ENCODE measurements around the gene LRRC17. TPM values are rescaled to one million over a fixed set of nuclear protein-coding genes. Genes with fewer than 3 reads are reported as not detected.

Gene LRRC17
- polyA plus RNA-seq, 1 donor from 2014 or later = 6.7 TPM

DNA sequence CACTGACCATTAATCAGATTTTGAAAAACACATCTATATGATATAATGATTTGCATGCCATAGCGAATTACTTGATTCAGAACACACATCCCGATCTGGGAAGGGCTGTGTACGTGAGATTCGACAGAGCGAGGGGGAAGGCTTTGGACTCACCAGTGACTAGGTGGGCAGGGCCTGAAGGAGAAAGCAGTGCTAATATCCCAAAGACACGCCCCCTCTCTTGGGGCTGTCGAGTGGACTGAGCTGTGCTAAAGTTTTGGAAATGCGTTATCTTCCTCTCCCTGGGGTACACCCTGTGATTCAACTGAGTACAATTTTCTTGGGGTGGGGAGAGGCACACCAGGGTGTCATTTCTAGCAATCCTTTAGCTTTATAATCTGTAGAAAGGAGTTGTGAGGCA, 1.8 kb downstream of the LRRC17 start:
- Histone ChIP-seq H3K9ac (ENCODE audit: low read length) (no peak overlapping the region), H3K36me3 (ENCODE audit: insufficient read depth, low read length) (no peaks in the 10 kb centered on the region), H3K79me2 (replicated peaks; ENCODE audit: insufficient read depth, low read length) (no peaks in the 10 kb centered on the region), H3K9me3 (ENCODE audit: low read length) (no peaks in the 10 kb centered on the region), H3K4me3 (ENCODE audit: low read length) (no peak overlapping the region), H3F3A (ENCODE audit: insufficient read depth, low read length, poor library complexity, severe bottlenecking) (no peaks in the 10 kb centered on the region), H2AFZ (ENCODE audit: low read depth, low read length) (no peak overlapping the region), H3K27me3 (ENCODE audit: insufficient read depth, low read depth, low read length) (no peaks in the 10 kb centered on the region), H3K9me2 (ENCODE audit: insufficient read depth, low read length) (no peaks in the 10 kb centered on the region), H3K4me2 (ENCODE audit: low read length) (no peak overlapping the region), H3K27ac (ENCODE audit: low read length) (no peak overlapping the region), H4K20me1 (ENCODE audit: insufficient read depth) (no peaks in the 10 kb centered on the region)
- TF ChIP-seq TAF1 (IDR thresholded peaks at IDR 0.05; ENCODE audit: low read depth) (no peak), EZH2 (IDR thresholded peaks at IDR 0.05; ENCODE audit: borderline replicate concordance, insufficient read depth, low read length, poor library complexity, severe bottlenecking) (no peak), POLR2AphosphoS5 (IDR thresholded peaks at IDR 0.05) (no peak)
- TF ChIP-seq, protein P1, sequence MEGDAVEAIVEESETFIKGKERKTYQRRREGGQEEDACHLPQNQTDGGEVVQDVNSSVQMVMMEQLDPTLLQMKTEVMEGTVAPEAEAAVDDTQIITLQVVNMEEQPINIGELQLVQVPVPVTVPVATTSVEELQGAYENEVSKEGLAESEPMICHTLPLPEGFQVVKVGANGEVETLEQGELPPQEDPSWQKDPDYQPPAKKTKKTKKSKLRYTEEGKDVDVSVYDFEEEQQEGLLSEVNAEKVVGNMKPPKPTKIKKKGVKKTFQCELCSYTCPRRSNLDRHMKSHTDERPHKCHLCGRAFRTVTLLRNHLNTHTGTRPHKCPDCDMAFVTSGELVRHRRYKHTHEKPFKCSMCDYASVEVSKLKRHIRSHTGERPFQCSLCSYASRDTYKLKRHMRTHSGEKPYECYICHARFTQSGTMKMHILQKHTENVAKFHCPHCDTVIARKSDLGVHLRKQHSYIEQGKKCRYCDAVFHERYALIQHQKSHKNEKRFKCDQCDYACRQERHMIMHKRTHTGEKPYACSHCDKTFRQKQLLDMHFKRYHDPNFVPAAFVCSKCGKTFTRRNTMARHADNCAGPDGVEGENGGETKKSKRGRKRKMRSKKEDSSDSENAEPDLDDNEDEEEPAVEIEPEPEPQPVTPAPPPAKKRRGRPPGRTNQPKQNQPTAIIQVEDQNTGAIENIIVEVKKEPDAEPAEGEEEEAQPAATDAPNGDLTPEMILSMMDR (IDR thresholded peaks at IDR 0.05; ENCODE audit: poor library complexity, severe bottlenecking) = no peak

DNA sequence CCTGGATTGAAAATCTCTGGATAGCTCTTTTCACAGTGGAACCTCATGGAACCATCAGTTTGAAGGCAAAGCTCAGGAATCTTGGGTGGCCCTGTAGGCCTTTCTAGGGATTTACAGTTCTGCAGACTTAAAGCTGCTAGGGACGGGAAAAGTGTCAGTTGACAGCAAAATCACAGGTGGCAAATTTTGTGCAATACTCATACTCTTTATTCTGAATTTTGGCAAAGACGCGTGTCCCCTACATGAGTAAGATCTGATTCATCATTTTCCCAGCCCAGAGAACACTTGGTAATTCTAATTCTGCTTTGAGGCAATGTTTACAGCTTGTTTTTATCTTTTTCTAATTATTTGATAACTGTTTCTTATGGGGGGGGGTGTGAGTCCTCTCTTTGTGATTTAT, 3.6 kb downstream of the LRRC17 start:
- H3K27ac ChIP-seq (ENCODE audit: low read length) = no peak overlapping the region
- no peaks in the 10 kb centered on the region for H3K9me2 ChIP-seq (ENCODE audit: insufficient read depth, low read length)
- H3K4me2 ChIP-seq (ENCODE audit: low read length) = no peak overlapping the region
- no peaks in the 10 kb centered on the region for H4K20me1 ChIP-seq (ENCODE audit: insufficient read depth)
- no peaks in the 10 kb centered on the region for H3K9me3 ChIP-seq (ENCODE audit: low read length)
- no peaks in the 10 kb centered on the region for H3K79me2 ChIP-seq (replicated peaks; ENCODE audit: insufficient read depth, low read length)
- H3K36me3 ChIP-seq (ENCODE audit: insufficient read depth, low read length) = no peaks in the 10 kb centered on the region
- H3K9ac ChIP-seq (ENCODE audit: low read length) = no peak overlapping the region
- H3K27me3 ChIP-seq (ENCODE audit: insufficient read depth, low read depth, low read length) = no peaks in the 10 kb centered on the region
- no peak for TF ChIP-seq MXI1 (conservative IDR thresholded peaks at IDR 0.05; ENCODE audit: poor library complexity, severe bottlenecking)
- no peak for TF ChIP-seq EZH2 (IDR thresholded peaks at IDR 0.05; ENCODE audit: borderline replicate concordance, insufficient read depth, low read length, poor library complexity, severe bottlenecking)
- no peaks in the 10 kb centered on the region for H3F3A ChIP-seq (ENCODE audit: insufficient read depth, low read length, poor library complexity, severe bottlenecking)
- H3K4me3 ChIP-seq (ENCODE audit: low read length) = no peak overlapping the region
- H2AFZ ChIP-seq (ENCODE audit: low read depth, low read length) = no peak overlapping the region

DNA sequence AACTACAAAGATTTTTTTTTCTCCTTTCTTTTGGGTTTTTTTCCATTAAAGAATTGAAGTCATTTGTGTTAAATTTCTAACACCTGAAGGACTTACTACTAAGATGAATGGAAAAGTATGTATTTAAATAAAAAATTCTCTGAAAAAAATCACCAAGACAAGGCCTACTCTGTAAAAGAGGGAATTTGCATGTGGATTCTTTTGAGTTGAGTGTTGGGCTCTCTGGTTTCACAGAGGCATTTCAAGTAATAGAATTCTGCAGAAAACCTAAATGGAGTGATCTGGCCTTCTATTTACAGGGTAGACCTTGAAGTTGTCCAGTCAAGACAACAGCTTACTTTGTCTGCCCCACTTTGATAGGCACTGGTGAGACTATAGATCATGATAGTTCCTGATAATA, 4.1 kb downstream of the LRRC17 start:
- Histone ChIP-seq H4K20me1 (ENCODE audit: insufficient read depth) (no peaks in the 10 kb centered on the region), H3F3A (ENCODE audit: insufficient read depth, low read length, poor library complexity, severe bottlenecking) (no peaks in the 10 kb centered on the region), H3K9me2 (ENCODE audit: insufficient read depth, low read length) (no peaks in the 10 kb centered on the region), H3K4me3 (ENCODE audit: low read length) (no peak overlapping the region), H2AFZ (ENCODE audit: low read depth, low read length) (no peak overlapping the region), H3K9me3 (ENCODE audit: low read length) (no peaks in the 10 kb centered on the region), H3K27me3 (ENCODE audit: insufficient read depth, low read depth, low read length) (no peaks in the 10 kb centered on the region), H3K27ac (ENCODE audit: low read length) (no peak overlapping the region), H3K4me2 (ENCODE audit: low read length) (no peak overlapping the region), H3K9ac (ENCODE audit: low read length) (no peak overlapping the region), H3K36me3 (ENCODE audit: insufficient read depth, low read length) (no peaks in the 10 kb centered on the region), H3K79me2 (replicated peaks; ENCODE audit: insufficient read depth, low read length) (no peaks in the 10 kb centered on the region)
- TF ChIP-seq, protein P2, sequence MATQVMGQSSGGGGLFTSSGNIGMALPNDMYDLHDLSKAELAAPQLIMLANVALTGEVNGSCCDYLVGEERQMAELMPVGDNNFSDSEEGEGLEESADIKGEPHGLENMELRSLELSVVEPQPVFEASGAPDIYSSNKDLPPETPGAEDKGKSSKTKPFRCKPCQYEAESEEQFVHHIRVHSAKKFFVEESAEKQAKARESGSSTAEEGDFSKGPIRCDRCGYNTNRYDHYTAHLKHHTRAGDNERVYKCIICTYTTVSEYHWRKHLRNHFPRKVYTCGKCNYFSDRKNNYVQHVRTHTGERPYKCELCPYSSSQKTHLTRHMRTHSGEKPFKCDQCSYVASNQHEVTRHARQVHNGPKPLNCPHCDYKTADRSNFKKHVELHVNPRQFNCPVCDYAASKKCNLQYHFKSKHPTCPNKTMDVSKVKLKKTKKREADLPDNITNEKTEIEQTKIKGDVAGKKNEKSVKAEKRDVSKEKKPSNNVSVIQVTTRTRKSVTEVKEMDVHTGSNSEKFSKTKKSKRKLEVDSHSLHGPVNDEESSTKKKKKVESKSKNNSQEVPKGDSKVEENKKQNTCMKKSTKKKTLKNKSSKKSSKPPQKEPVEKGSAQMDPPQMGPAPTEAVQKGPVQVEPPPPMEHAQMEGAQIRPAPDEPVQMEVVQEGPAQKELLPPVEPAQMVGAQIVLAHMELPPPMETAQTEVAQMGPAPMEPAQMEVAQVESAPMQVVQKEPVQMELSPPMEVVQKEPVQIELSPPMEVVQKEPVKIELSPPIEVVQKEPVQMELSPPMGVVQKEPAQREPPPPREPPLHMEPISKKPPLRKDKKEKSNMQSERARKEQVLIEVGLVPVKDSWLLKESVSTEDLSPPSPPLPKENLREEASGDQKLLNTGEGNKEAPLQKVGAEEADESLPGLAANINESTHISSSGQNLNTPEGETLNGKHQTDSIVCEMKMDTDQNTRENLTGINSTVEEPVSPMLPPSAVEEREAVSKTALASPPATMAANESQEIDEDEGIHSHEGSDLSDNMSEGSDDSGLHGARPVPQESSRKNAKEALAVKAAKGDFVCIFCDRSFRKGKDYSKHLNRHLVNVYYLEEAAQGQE (IDR thresholded peaks at IDR 0.05; ENCODE audit: borderline replicate concordance) = no peak
- TF ChIP-seq, protein P1 (IDR thresholded peaks at IDR 0.05; ENCODE audit: poor library complexity, severe bottlenecking) = no peak
- TF ChIP-seq TAF1 (IDR thresholded peaks at IDR 0.05; ENCODE audit: low read depth) (no peak), RAD21 (conservative IDR thresholded peaks at IDR 0.05) (no peak), EP300 (conservative IDR thresholded peaks at IDR 0.05; ENCODE audit: poor library complexity, severe bottlenecking) (no peak), MXI1 (conservative IDR thresholded peaks at IDR 0.05; ENCODE audit: poor library complexity, severe bottlenecking) (no peak), POLR2AphosphoS5 (IDR thresholded peaks at IDR 0.05) (no peak), SMC3 (conservative IDR thresholded peaks at IDR 0.05; ENCODE audit: poor library complexity) (no peak)

Measured in neural cell (in vitro differentiated cells).